Activated CD4-positive, alpha-beta T cell treated with anti-CD3 and anti-CD28 coated beads, Interleukin-2, Interleukin-4, amounts not matched to agents 100 ng/mL and 50 ng/mL, durations not matched to agents 16 hours and 8 hours (primary cell): Measurements from ENCODE around the gene PPM1M.

Experiments used
- DNase-seq: peaks from one replicate; pipeline ENCODE4 v3.0.0-alpha.2; 2020; ENCODE audit warnings: low spot score

PPM1M gene

DNA sequence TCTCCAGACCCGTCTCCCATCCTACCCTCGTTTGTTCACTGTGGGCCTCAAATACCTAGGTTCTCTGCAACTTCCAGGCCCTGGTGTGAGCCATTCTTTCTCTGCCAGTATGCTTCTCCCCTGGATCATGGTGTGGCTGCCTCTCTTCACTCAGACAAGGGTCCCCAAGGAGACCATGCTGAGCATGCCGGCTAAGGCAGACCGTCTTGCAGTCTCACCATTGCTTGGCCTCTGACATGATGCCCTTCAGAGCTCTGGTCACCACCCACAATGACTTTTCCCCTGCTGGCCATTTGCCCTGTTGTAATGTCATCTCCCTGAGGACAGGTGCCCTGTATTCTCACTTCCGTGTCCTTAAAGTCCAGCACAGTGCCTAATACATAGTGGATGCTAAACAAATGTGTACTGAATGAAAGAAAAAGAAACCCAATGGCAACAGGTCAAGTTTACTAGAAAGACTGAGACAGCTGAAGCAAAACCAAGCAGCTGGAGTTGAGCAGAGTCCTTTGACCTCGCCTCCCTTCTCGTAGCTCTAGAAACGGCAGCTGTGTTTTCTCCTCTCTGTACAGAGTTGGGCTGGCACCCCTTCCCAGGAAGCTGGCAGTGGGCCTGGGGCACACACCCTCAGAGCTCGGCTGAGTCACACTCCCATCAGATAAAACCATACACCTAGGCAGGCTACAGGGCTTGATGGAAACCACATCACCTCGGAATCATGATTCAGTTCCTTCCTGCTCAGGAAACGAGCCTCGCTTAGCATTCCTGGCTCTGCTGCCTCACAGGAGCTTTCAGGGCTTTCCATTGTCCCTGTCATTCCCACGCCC lies 28.8 kb upstream of the PPM1M start:
- DNase-seq: peak; percentile 53

DNA sequence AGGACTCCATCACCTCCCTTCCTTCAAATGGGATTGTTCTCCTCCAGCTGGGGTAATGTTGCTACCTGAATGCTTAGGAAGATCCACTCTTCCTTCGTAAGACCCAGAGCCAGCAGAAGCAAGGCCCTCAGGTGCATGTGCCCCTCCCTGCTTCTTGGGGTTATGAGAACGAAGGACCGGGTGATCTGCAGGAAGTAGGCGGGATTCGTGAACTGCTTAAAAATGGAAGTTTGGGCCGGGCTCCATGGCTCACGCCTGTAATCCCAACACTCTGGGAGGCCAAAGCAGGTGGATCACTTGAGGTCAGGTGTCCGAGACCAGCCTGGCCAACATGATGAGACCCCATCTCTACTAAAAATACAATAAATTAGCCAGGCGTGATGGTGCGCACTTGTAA lies 28.2 kb upstream of the PPM1M start:
- DNase-seq: no peak

DNA sequence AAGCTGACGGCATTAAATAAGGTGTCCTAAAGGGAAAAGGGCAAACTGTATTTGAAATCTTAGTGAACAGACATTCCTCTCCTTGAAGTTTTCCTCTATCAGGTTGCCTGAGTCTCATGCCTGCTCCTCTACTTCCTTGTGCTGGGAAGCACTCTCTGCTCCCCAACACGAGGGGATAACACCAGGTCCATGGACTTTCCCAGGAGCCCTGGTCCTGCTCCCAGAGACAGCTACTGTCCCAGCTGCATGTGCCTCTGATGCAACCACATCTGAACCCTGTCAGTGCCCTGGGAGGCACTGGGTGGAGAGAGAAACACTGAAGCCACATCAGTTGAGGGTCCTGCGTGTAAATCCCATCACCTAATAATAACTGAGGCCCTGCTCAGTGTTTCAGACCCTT lies 27.5 kb upstream of the PPM1M start:
- no peak for DNase-seq

DNA sequence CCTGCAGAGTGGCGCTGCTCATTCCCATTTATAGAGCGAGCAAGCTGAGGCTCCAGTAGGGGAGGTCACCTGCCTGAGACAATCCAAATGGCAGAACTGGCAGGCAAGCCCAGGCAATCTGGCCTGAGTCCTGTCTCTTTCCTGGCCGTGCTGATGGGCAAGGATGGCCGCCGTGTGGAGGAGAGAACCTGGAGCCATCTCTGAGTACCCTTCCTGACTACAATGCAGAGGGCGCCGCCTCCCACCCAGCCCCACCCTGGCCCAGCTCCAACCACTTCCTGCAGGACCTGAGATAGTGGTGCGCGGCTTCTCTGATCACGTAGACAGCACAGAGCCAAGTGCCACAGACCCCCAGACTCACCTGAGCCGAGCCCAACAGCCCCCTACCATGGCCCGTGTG lies 27.1 kb upstream of the PPM1M start:
- DNase-seq: no peak

DNA sequence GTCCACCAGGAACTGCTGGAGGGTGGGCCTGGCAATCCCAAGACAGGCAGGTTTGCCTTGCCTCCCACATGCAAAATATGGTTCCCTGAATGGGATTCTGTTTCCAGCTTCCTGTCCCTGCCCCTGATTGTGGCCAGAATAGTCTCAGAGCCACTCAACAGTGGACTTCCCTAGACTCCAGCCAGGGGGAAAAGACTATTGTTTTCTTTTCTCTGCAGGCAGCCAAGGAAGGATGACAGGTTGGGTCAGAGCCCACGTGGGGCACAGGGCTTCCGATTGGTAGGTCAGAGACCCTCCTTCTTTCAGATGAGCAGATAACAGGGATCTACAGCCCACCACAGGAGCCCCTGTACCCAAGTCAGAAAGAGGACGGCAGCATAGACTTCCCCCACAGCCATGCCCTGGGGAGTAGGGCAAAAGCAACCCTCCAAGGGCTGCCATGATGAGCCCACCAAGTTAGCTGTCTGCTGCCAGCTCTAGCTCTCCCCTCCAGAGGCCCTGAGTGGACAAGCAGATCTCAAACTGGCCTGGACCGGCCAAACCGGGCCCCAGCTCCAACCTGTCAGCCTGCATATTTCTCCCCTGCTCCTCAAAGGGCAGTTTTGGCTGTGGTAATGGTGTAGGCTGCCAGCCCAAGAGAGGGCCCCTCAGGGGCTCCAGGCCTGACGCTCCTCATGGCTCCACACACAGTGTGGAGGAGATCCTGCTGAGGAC lies 26.5 kb upstream of the PPM1M start:
- DNase-seq: no peak

DNA sequence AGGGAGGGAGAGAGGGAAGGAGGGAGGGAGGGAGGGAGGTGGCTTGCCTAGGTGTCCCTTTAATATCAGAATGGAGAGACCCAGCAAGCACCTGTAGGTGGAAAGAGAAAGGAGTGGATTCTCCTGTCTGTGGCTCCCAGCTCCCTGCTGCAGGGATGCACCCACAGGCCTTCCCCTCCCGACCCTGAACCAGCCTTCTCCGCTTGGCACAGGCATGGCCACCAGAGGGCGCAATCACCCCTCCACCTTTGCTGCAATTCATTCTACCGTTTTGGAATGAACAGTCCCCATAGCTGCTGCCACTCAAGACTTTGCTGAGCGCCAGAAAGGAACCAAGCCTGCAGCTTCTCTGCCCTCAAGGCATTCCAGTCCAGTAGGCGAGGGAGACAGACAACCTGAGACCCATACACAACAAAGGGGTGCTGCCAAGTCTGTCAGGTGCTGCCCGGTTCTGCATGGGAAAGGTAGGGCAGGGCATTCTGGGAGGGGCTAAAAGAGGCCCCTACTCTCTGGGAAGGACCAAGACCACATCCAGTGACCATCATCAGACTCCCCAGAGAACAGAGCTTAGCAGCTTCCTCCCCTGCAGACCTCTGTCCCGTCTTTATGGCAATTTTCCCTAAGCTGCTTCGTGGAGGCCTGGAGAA lies 25.1 kb upstream of the PPM1M start:
- peak; percentile 90 for DNase-seq

DNA sequence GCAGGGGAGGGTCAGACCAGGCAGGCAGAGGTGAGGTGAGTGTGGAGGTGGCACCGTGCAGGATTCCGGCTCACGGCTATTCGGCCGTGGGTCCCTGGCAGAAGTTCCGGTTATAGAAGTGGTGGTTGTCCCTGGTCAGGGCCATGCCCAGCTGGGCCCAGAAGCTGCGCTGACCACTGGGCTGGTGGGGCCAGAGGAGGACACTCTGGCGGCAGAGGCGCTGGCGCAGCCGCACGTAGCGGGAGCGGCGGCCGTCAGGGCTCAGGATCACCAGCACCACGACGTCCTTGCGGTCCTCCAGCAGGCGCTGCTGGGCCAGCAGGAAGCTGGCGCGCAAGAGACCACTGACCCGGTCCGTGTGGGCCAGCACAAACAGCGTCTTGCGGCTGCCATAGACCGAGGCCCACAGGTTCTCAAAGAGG lies 24.4 kb upstream of the PPM1M start:
- no peak for DNase-seq

DNA sequence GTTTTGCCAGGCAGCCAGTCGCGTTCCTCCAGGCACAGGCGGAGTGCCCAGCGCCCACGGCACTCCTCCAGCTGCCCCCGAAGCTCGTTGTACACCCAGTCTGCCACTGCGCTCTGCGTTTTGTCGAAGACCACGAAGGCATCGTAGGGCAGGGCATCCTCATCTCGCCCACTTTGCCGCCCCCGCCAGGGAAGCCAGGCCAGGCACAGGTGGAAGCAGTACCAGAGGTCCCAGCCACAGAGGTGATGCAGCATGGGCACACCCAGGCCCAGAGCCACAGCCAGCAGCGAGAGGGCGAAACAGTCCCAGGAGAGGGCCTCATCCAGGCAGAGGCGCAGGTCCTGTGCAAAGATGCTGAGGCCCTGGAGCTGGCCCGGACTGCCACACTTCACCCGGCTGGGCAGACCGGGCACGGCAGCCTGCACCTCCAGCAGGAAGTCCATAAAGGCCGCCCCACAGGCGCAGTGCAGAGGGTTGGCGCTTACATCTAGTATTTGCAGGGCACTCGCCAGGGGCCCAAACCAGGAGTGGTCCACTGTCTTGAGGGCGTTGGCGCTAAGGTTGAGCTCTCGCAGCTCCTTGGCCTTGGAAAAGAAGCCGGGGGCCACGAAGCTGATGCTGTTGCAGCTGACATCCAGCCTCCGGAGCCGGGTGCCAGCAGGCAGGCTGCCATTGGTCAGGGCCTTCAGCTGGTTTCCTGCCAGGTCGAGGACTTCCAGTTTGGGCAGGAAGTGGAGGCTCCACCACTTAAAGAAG lies 23.8 kb upstream of the PPM1M start:
- no peak for DNase-seq

DNA sequence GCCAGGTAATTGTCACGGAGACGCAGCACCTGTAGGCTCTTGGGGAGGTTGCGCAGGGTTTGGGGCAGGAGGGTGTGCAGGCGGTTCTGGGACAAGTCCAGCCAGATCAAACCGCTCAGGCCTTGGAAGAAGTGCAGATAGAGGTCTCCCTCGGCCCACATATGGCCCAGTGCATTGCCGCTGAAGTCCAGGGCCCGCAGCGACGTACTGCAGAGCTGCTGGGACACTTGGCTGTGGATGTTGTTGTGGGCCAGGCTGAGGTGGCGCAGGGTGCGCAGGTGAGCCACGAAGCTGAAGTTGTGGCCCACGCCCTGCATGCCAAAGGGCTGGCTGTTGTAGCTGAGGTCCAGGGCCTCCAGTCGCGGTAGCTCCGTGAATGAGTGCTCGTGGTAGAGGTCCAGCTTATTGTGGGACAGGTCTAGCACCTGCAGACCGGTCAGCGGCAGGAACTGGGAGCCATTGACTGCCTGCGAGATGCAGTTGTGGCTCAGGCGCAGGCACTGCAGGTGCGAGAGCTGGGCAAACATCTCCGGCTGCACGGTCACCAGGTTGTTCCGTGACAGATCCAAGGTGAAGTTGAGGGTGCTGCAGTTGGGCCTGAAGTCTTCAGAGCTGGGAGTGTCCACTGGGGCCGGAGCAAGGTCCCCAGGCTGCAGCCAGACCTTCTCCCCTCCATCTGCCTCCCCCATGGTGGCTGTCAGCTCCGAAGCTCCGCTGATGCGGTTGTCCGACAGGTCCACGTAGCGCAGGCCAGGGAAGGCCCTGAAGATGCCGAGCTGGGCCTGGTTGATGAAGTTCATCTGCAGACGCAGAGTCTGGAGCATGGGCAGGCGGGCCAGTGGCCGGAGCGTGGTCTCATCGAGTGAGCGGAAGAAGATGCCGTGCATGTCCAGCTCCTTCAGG lies 23.0 kb upstream of the PPM1M start:
- DNase-seq: no peak

DNA sequence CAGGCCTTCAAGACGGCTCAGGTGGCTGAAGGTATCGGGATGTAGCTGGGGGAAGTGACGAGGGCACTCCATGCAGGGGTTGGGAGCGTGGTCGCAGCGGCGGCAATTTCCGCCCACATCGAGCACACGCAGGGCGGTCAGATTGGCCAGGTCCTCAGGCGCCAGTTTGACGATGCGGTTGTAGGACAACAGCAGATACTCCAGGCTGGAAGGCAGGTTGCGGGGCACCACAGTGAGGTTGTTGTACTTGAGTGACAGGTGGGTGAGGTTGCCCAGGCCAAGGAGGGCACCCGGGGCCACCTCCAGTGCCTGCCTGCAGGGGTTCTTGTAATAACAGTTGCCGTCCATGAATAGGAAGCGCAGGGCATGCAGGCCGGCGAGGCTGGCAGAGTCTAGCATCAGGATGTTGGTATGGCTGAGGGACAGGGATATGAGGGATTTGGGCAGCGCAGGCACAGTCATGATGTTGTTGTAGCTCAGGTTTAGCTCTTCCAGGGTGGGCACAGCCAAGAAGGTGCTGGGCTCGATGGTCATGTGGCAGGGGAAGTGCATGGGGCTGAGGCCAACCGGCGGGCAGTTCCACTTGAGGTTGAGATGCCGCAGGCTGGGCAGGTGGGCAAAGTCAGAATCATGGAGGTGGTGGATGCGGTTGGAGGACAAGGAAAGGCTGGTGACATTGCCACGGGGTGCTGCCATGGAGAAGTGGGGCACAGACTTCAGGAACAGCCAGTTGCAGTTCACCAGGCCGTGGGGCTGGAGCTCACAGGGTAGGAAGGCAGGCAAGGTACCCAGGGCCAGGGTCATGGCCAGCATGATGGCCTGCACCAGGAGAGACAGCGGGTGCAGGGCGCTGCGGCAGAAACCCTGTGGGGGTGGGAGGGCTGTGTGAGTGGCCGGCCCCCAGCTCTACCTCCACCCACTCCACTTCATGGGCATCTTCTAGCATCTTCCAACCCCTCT lies 21.8 kb upstream of the PPM1M start:
- no peak for DNase-seq

DNA sequence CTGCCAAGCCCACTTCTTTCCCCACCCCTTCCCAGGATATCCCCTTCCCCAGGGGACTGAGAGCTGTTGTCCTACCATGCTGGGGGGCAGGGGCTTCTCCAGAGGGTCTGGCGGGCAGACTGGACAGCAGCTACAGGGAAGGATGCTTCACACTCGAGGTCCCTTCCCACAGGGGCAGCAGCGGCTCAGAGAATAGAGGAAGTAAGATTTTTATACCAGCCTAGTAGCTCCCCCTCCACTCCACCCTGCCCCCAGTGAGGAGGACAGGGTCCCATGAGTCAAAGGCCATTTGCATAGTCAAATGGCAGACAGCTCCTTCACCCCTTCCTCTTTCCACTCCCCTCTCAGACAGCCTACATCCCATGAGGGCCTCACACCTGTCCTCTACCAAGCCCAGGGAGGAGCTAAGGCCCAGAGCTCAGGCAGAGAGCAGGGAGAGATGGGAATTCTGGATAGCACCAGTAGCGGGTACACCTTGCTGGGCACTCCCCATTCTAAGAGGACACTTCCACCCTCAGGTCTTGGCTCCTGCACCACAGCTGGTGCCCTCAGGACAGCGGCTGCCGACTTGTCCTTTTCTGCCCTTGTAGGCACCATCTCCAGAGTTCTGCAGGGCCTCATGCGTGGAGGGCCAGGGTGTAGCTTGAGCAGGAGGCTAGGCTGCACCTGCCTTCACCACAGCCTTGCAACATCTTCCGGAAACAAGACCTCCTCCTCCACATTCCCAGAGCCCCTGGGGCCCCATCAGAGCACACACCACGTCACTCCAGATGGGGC lies 19.9 kb upstream of the PPM1M start, which contains the start of gene TLR9:
Gene TLR9, minus strand, starts transcription at position 194 of the 777 bp plus-strand sequence. Its CDS starts 116 bp downstream, at position 78.
- DNase-seq: no peak

DNA sequence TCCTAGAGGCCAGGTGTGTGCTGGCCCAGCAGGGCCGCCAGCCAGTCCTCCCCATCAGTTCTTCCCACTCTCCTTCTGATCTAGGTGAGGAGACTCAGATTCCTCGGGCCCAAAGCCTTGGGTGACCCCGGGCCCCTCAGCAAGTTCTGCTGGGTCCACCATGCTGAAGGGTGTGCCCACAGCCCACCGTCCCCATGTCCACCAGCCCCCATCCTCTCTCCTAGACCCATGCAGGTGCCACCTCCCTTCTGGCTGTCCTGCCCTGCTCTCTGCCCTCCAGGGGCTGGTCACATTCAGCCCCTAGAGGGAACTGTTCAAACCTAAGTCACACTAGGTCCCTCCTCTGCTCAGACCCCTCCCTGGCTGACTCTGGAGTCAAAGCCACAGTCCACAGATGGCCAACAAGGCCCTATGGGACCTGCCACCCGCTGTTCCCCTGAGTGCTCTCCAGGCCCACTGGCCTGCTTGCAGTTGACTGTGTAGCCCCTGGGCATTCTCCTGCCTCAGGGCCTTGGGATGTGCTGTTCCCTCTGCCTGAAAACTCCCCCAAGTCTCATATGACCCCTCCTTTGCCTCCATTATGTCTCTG lies 19.2 kb upstream of the PPM1M start:
- no peak for DNase-seq

DNA sequence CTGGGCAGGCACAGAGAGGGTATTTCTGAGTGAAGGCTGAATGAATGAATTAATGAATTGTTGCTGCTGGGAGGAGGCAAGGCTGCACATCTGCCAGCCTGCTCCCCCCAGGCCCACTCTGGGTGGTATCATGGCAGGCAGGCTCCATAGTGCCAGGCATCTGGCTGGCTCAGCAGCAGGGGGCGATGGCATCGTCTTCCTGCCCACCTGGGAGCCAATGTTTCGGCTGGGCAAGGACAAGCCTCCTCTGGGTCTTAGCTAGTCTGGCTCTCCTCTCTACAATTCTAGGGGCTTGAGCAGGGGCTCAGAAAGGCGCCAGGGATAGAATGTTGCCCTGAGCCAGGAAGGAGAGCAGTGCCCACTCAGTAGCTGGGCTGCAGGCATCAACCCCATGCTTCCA lies 18.4 kb upstream of the PPM1M start:
- no peak for DNase-seq

DNA sequence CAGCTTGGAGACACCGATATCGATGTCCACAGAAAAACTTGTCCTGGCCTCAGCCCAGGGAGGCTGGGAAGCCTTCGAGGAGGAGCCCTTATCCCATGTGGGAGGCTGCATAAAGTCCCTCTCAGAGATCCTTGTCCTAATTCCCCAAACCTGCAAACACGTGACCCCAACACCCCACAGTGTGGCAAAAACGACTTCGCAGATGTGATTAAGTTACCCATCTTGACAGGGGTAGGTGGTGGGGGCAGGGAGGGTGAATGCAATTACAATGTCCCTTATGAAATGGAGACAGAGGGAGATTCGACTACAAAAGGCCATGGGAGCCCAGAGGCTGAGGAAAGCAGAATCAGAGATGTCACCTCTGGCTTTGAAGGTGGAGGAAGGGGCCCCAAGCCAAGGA lies 17.8 kb upstream of the PPM1M start:
- DNase-seq: no peak

DNA sequence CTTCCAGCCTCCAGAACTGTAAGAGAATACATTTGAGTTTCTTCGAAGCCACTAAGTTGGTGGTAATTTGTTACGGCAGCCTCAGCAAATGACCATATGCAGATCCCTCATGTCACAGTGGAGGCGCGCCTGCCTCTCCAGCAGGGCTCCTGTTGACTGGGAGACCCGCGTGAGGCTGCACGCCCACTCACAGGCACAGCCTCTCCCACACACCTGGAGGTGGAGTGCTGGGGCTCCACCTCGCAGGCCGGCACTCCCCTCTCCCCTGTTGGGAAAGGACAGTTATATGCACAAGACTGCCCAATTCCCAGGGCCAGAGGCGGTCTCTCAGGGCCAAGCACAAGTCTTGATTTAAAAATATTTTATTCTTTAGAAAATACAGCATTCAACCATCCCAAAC lies 17.3 kb upstream of the PPM1M start:
- no peak for DNase-seq

DNA sequence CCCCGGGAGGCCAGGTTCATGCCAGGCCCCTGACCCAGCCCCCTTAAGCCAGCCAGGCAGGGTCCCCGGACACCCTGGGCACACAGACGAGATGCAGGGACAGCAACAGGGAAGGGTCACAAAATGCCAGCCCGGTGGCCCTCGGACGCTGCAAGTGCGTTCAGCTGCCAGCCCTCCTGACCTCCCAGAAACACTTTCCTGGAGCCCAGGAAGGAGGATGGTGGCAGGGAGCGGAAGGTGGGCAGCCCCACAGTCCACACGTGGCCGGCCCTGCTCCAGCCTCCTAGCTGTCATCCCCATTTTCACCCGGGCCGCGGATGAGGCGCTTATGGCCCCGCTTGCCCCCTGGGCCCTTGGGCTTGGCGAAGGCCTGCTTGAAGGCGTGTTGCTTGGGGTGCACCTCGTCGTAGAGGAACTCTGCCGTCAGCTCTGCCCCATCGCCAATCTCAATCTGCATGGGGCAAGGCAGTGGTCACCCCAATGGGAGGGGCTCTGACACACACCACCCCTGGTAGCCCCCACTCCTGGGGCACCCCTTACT lies 16.7 kb upstream of the PPM1M start:
- no peak for DNase-seq

DNA sequence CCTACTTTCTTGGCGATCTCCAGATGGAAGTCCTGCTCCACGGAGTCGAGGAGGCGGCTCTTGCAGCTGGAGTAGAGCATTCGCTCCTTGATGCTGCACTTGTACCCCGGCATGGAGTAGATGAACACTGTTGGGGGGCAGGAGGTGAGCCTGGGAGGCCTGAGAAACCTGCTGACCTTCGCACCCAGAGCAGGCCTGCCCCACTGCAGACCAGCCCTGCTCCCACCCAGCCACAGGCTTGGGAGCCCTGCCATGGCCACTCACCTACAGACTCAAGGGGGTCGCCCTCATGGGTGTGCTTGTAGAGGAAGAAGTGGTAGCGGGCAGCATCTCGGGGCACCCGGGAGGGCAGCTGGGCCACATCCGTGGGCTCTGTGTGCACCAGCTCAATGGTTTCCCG lies 15.9 kb upstream of the PPM1M start:
- DNase-seq: no peak

DNA sequence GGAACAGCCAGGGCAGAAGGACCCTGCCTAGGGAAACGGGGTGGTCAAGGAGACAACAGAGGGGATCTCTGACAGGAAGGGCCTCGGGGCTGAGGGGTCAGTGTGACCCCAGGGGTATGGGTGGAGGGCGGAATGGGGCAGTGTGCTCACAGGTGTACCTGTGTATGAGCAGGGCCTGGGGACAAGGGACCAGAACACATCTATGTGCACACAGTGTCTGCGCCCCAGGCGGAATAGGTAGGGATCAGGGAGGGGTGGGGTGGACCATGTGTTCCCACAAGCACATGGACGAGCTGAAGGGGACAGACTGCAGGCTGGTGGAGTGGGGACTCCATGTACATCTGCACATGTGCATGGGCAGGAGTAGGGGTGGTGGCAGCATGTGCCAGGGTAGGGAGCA lies 15.1 kb upstream of the PPM1M start:
- no peak for DNase-seq
